GM08714 (cell line): Measurements from ENCODE around the gene DLGAP3.

ENCODE experiments used
- H3K4me3 ChIP-seq: fragments of 200-500 bp; sonication (Bioruptor generic); 2 replicates; pipeline ENCODE4 v1.5.1; 2014; ENCODE audit warnings: mild to moderate bottlenecking, low read length, inconsistent platforms
- ZNF274 ChIP-seq: IDR thresholded peaks from 2 replicates; pipeline ENCODE4 v1.6.1; 2012; ENCODE audit warnings: mild to moderate bottlenecking, low read depth, low read length

DLGAP3 gene

DNA sequence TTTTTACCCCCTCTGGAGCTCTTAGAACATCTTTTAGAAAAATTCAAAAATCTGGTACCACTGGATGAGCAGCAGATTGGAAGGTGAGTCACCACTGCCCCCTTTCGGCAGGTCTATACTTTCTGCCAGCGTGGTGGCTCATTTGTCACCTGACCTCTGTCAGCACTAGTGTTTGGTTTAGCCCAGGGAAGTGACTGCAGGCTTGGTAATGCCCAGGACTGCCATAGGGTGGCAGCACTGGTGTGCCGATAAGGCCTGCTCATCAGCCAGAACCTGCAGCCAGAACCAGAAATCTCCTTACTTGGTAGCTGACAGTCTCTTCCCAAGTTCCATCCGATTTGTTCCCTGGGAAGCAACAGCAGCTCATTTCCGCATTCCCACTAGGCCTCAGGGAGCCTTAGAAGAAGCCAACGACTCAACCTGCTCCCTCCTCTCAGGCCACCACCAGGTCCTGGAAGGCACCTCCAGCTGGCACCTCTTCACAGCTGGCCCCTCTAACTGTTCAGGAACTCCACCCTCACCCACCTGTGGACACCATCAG is 76.7 kb downstream of the DLGAP3 start:
- no peak for TF ChIP-seq ZNF274
- H3K4me3 ChIP-seq, result no peak overlapping the region

DNA sequence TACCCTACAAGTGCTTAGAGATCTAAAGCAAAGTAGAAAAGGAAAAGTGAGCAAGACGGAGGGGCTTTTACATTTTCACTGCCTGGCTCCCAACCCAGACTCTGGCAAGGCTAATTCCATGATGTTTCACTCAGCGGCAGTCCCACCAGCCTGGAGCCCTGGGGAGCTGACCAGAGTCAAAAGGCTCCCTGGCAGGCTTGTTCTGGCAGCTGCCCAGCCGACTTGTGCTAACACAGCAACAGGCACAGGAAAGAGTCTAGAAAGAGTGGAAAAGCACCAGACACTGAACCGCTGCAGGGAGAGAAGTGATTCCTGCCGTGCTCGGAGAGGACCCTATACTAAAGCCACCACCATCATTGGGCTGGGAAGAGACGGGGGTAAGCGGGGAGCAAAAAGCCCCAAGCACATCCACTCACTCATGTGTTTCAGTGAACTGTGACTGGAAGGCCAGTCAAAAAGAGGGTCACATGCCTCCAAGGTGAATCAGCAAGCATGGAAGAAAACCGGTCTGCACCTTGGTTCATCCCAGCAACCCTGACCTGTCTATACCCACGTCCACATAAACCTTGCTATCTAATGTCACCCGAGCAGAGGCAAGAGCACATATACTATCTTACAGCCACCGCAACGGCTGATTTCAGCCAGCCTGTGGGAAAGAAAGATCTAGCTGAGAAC is 77.9 kb downstream of the DLGAP3 start:
- no peak for TF ChIP-seq ZNF274
- no peak overlapping the region for H3K4me3 ChIP-seq

DNA sequence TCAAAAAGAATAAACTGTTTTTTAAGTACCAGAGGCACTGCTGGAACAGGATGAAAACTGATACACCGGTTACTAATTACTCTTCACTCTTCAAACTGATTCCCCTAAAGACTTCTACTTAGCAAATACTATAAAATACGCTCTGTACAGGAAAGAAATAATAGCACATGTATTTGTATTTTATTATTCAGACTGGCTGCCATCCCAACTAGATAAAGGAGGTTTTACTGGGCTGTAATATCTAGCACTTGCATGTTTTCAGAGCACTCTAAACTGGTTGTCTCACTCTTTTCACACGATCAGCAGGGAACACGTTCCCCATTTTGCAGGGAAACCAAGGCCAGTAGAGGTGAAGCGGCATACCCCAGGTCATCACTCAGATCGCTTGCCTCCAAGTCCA is 79.1 kb downstream of the DLGAP3 start:
- no peak overlapping the region for H3K4me3 ChIP-seq
- no peak for TF ChIP-seq ZNF274

DNA sequence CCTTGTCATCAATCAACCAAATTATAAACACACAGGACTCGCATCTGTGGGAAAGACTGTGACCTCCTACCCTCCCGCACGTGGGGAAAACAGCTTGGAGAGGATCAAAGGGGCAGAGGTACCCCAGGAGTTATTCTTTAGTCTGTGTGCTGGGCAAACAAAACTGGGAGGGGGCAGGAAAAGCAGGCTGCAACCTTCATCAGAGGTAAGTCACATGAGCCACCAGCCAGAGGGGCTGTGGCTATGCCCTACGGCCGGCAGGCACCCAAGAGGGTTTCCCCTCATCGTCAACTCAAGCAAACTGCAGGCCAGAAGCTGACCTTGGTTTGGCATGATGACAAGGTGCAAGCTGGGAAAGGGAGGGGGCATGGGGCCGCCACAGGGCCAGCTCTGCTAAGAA is 82.4 kb downstream of the DLGAP3 start:
- no peak overlapping the region for H3K4me3 ChIP-seq
- no peak for TF ChIP-seq ZNF274

DNA sequence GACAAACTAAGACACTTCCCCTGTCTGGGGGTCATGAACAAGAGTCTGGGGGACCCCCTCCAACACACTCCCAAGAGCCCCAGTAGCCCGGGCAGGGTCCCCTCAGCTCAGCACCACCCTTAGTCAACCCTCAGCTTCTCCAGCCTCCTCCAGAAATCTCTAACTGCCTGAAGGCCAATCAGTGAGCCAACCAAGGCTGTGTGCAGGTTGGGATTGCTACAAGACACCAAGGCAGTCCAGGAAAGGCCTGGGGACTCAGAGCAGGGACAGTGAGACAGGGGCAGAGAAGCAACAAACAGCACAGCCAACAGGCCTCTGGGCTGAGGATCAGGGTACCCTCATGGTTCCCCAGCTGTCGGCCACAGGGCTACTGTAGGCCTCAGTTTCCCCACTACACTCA is 83.2 kb downstream of the DLGAP3 start:
- no peak for TF ChIP-seq ZNF274
- no peak overlapping the region for H3K4me3 ChIP-seq

DNA sequence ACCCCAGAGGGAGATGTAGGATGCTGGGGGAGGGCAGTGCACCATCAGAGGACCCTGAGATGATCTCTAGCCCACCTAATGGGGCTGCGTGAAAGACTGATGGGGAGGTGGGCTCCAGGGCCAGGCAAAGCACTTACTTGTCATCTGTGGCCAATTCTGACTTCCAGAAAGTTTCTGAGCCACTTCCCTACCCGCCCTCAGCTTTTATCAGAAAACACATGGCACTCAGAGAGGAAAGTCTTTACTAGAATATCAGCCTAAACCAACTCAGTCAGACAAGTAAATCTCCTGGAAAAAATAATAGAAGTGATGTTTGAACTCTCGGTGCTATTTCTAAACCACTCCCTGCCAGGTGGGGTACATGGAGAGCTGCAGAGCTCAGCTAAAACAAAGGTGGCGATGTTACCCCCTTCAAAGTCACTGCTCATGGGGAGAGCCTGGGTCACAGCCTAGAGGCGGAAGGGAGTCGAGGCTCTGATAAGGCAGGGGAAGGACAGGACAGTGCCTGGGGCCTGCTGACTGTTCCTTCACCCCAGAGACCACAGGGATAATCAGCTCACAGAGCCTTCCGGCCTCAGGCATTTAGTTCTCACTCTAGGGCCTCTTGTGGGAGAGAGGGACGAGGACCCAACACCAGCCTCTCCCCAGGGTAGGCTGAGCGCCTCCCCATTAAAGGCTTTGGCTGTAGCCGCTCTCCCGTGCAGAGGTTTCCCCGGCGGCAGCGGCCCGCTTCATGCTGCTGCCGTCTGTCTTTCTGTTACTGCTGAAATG is 84.1 kb downstream of the DLGAP3 start:
- TF ChIP-seq ZNF274, result no peak

DNA sequence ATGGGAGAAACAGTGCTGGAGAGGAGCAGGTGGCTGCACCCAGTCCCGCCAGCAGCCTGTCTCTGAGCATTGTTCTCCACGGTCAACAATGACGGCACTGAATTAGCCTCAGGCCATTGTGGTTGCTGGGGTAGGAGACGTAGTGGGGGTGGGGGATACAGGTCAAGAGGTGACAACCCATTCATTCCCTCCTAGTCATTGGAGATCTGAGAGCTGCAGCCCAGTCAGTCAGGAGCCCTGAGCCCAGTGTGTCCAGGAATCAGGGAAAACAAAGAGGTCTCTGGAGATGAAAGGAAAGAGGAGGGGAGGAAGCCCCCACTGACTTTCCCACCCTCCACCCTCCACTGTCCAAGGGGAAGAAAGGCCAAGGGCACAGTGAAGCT is 85.2 kb downstream of the DLGAP3 start:
- no peak for TF ChIP-seq ZNF274
- no peak overlapping the region for H3K4me3 ChIP-seq

More for the DNA sequence above, 84.1 kb downstream of the DLGAP3 start:
- H3K4me3 ChIP-seq, result no peak overlapping the region

DNA sequence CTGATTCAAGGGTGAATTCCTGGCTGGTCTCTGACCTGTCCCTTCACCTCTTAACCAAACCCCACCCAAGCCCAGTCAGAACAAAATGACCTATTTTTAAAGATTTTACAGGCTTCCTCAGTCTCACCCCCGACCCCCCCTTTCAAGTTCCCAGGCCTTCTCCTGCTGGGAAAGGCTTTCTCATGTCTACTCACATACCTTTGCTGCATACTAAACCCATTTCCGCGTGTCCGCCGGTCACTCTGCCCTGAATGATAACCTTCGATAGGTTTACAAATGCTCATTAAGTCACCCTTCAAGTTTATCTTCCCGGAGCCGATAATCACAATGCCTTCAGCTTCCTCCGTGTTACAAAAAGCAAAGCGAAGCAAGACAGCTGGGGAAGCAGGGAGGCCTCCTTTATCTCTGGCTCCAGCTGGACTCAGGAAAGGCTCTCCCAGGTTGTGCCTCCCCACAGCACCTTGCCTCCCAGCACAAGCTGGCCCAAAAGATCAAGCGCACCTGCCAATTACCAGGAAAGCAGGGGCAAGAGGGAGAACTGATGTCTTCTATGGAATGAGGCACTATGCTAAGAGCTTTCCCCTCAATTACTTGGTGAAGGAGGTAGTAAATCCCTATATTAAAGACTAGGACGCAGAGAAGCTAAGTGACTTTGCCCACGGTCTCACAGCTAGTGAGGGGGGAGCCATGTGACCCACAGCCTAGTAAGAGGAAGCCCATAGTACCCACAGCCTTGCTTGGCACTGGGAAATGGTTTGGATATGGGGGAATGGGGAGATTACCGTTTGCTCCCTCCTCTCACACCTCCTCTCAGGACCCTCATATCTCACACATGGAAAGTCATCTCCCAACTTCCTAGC is 85.8 kb downstream of the DLGAP3 start:
- no peak for TF ChIP-seq ZNF274
- H3K4me3 ChIP-seq, result no peak overlapping the region

DNA sequence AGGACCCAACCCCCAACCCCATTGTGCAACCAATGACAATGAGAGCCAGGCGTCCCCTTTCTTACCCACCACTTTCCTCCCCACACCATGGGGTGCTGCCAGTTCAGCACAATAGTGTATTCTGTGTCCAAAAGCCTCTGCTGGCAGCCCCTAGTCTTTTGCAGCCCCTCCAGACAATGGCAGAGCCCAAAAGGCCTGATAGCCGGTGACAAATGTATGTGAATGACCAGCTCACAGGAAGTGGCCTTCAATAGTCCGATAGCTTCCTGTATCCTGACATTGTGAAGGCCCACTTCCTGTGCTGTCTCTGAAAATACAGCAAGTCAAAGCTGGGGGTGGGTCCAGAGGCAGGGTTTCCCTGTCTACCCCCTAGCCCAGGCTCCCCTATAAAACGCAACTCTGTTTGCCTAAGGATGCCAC is 86.5 kb downstream of the DLGAP3 start:
- no peak overlapping the region for H3K4me3 ChIP-seq
- no peak for TF ChIP-seq ZNF274

DNA sequence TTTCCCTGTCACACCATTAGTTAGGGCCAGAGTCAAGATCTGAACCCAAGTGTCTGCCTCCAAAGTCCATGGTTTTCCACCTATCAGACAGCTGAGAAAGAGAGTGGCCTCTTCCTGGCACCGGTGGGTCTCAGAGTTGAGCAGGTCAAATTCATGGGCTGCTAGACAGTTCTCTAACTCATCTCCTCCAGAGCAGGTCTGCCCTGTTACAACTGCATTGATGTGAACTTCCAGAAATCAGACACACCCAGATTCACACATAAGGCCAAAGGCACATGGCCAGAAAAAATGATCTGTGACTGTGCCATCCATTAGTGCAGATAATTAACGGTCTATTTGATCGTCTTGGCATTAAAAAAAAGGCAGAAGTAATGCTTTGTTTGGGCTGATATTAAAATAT is 87.4 kb downstream of the DLGAP3 start:
- no peak overlapping the region for H3K4me3 ChIP-seq
- no peak for TF ChIP-seq ZNF274

DNA sequence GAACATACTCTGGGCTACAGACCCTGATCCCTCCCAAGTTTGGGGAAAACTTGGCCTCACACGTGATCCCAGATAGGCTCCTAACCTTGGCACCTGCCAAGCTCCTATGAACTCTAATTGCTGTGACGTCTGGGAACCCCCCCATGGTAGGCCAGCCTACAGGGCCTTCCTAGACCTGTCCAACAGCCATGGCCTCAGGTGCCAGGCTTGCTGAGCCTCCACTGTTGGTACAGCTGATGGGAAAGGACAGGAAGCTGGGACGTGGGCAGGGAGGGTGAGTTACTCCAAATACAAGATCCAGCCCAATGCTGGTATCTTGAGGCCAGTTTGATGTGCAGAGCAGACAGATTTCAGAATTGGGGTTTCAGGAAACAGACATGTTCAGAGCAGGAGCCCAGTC is 89.0 kb downstream of the DLGAP3 start:
- no peak overlapping the region for H3K4me3 ChIP-seq
- TF ChIP-seq ZNF274, result no peak

DNA sequence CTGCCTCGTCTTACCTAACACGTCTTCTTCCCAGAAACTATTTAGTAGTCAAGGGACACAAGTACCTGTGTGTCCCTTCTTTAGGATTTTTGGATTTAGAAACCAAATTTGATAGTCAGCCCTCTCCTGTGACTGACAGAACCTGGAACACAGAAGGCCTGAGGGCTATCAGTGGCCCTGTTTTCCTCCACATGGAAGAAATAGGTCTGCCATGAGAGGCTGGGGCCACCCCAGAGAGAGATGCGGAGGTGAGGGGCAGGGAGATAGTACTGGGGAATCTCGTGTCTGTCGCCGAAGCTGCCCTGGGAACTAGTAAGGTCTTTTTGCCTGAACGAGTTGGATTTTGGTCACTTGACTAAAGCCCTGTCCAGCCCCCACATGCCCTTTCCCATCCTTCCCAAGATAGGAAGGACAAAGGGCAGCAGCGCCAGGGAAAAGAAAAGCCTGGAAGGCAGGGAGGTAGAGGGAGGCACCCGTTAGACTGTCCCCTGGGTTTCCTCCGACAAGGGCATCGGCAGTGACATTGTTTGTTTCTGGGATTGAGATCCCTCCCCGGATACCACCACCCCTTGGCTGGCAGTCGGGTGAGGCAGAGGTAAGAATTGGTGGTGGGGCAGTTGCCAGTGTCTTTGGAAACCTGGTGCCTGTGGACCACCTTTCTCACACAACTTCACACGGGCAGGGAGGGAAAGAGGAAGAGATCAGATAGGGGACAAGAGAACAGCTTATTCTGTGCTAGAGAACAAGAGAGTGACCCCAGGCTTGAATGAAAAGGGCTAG is 89.7 kb downstream of the DLGAP3 start:
- no peak for TF ChIP-seq ZNF274
- no peak overlapping the region for H3K4me3 ChIP-seq

DNA sequence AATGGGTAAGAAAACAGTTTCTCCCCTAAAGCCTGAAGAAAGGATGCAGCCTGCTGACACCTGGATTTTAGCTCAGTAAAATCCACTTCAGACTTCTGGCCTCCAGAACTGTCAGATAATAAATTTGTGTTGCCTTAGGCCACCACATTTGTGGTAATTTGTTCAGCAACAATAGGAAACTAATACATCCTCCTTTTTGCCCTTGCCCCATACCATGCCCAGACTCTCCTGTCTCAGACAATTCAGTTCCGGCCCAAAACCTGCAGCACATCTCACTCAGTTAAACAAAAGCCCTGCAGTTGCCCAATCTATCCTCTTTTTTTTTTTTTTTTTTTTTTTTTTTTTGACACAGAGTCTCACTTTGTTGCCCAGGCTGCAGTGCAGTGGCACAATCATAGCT is 95.7 kb downstream of the DLGAP3 start:
- no peak overlapping the region for H3K4me3 ChIP-seq
- TF ChIP-seq ZNF274, result no peak
